Measurements from ENCODE around the gene CFHR5.

The CFHR5 gene

GRCh38 chr1:197036861-197037260, 59.5 kb downstream of the CFHR5 start:
- WGBS (ENCODE audit: extremely low coverage, insufficient coverage, insufficient read length): no CpG with 5 or more reads among the region's 3 CpGs
- no peak overlapping the region for H2BK5ac ChIP-seq (ENCODE audit: low read depth, low read length, poor library complexity)
- H3K9me3 ChIP-seq (ENCODE audit: insufficient read depth, low read depth, low read length): no peaks in the 10 kb centered on the region
- no peaks in the 10 kb centered on the region for H3K79me1 ChIP-seq (ENCODE audit: low read length)
- H3K18ac ChIP-seq (ENCODE audit: low read length): no peak overlapping the region
- no peak overlapping the region for H3K4me3 ChIP-seq (ENCODE audit: low read depth, low read length)
- no peak overlapping the region for H4K12ac ChIP-seq (ENCODE audit: low read depth, low read length)
- no peak overlapping the region for H2AFZ ChIP-seq (ENCODE audit: insufficient read depth, low read length, poor library complexity)
- H3K4me2 ChIP-seq (ENCODE audit: low read length): no peak overlapping the region
- no peak overlapping the region for H4K91ac ChIP-seq (ENCODE audit: low read depth, low read length)
- no peak overlapping the region for H3K23ac ChIP-seq (ENCODE audit: low read length)
- H2AK5ac ChIP-seq (ENCODE audit: low read length): no peak overlapping the region
- H3K79me2 ChIP-seq (ENCODE audit: control insufficient read depth, insufficient read depth, low read length, poor library complexity): no peaks in the 10 kb centered on the region
- no peak overlapping the region for H2BK12ac ChIP-seq (ENCODE audit: low read length)
- no peak overlapping the region for H4K8ac ChIP-seq (ENCODE audit: low read depth, low read length)
- no peak for DNase-seq
- no peak overlapping the region for H3K14ac ChIP-seq (ENCODE audit: low read length)
- H3K4ac ChIP-seq (ENCODE audit: low read depth, low read length): no peak overlapping the region
- no peak overlapping the region for H3K27ac ChIP-seq (ENCODE audit: low read depth, low read length)
- no peaks in the 10 kb centered on the region for H3K36me3 ChIP-seq (ENCODE audit: control insufficient read depth in 1 of 2, insufficient read depth in 2 of 2, low read length in 2 of 2)
- H3K27me3 ChIP-seq (ENCODE audit: insufficient read depth, low read length): no peaks in the 10 kb centered on the region
- H2BK120ac ChIP-seq (ENCODE audit: insufficient read depth, low read length, poor library complexity): no peak overlapping the region
- no peak overlapping the region for H3K9ac ChIP-seq (ENCODE audit: low read length)
- no peaks in the 10 kb centered on the region for H3K4me1 ChIP-seq (ENCODE audit: control insufficient read depth in 1 of 2, insufficient read depth in 2 of 2, low read length in 2 of 2)

- Histone ChIP-seq H2BK12ac (ENCODE audit: low read length) (no peak overlapping the region), H3K18ac (ENCODE audit: low read length) (no peak overlapping the region), H3K9ac (ENCODE audit: low read length) (no peak overlapping the region), H3K79me1 (ENCODE audit: low read length) (no peaks in the 10 kb centered on the region), H3K27ac (ENCODE audit: low read depth, low read length) (no peak overlapping the region), H4K12ac (ENCODE audit: low read depth, low read length) (no peak overlapping the region), H3K9me3 (ENCODE audit: insufficient read depth, low read depth, low read length) (no peaks in the 10 kb centered on the region), H3K4me3 (ENCODE audit: low read depth, low read length) (no peak overlapping the region), H4K91ac (ENCODE audit: low read depth, low read length) (no peak overlapping the region), H4K8ac (ENCODE audit: low read depth, low read length) (no peak overlapping the region), H3K4me1 (ENCODE audit: control insufficient read depth in 1 of 2, insufficient read depth in 2 of 2, low read length in 2 of 2) (no peaks in the 10 kb centered on the region), H3K36me3 (ENCODE audit: control insufficient read depth in 1 of 2, insufficient read depth in 2 of 2, low read length in 2 of 2) (no peaks in the 10 kb centered on the region), H2BK120ac (ENCODE audit: insufficient read depth, low read length, poor library complexity) (no peak overlapping the region), H2BK5ac (ENCODE audit: low read depth, low read length, poor library complexity) (no peak overlapping the region), H2AK5ac (ENCODE audit: low read length) (no peak overlapping the region), H3K23ac (ENCODE audit: low read length) (no peak overlapping the region), H2AFZ (ENCODE audit: insufficient read depth, low read length, poor library complexity) (no peak overlapping the region), H3K14ac (ENCODE audit: low read length) (no peak overlapping the region), H3K4ac (ENCODE audit: low read depth, low read length) (no peak overlapping the region), H3K4me2 (ENCODE audit: low read length) (no peak overlapping the region), H3K27me3 (ENCODE audit: insufficient read depth, low read length) (no peaks in the 10 kb centered on the region), H3K79me2 (ENCODE audit: control insufficient read depth, insufficient read depth, low read length, poor library complexity) (no peaks in the 10 kb centered on the region)
- DNase-seq: no peak
- no CpG with 5 or more reads among the region's 7 CpGs for WGBS (ENCODE audit: extremely low coverage, insufficient coverage, insufficient read length)
Observed at GRCh38 chr1:197041486-197042353, 64.4 kb downstream of the CFHR5 start.

- Histone ChIP-seq H3K79me1 (ENCODE audit: low read length) (no peaks in the 10 kb centered on the region), H4K8ac (ENCODE audit: low read depth, low read length) (no peak overlapping the region), H2AFZ (ENCODE audit: insufficient read depth, low read length, poor library complexity) (no peak overlapping the region), H3K79me2 (ENCODE audit: control insufficient read depth, insufficient read depth, low read length, poor library complexity) (no peaks in the 10 kb centered on the region), H4K12ac (ENCODE audit: low read depth, low read length) (no peak overlapping the region), H3K4ac (ENCODE audit: low read depth, low read length) (no peak overlapping the region), H3K27me3 (ENCODE audit: insufficient read depth, low read length) (no peaks in the 10 kb centered on the region), H4K91ac (ENCODE audit: low read depth, low read length) (no peak overlapping the region), H3K4me1 (ENCODE audit: control insufficient read depth in 1 of 2, insufficient read depth in 2 of 2, low read length in 2 of 2) (no peaks in the 10 kb centered on the region), H3K36me3 (ENCODE audit: control insufficient read depth in 1 of 2, insufficient read depth in 2 of 2, low read length in 2 of 2) (no peaks in the 10 kb centered on the region), H3K4me2 (ENCODE audit: low read length) (no peak overlapping the region), H2BK5ac (ENCODE audit: low read depth, low read length, poor library complexity) (no peak overlapping the region), H3K9ac (ENCODE audit: low read length) (no peak overlapping the region), H2BK12ac (ENCODE audit: low read length) (no peak overlapping the region), H3K23ac (ENCODE audit: low read length) (no peak overlapping the region), H3K9me3 (ENCODE audit: insufficient read depth, low read depth, low read length) (no peaks in the 10 kb centered on the region), H2AK5ac (ENCODE audit: low read length) (no peak overlapping the region), H2BK120ac (ENCODE audit: insufficient read depth, low read length, poor library complexity) (no peak overlapping the region), H3K27ac (ENCODE audit: low read depth, low read length) (no peak overlapping the region), H3K14ac (ENCODE audit: low read length) (no peak overlapping the region), H3K4me3 (ENCODE audit: low read depth, low read length) (no peak overlapping the region), H3K18ac (ENCODE audit: low read length) (no peak overlapping the region)
- no CpG with 5 or more reads among the region's 4 CpGs for WGBS (ENCODE audit: extremely low coverage, insufficient coverage, insufficient read length)
- no peak for DNase-seq
Observed at GRCh38 chr1:197042676-197043341, 65.5 kb downstream of the CFHR5 start.

- H3K4me2 ChIP-seq (ENCODE audit: low read length): no peak overlapping the region
- no peak overlapping the region for H3K14ac ChIP-seq (ENCODE audit: low read length)
- H2BK12ac ChIP-seq (ENCODE audit: low read length): no peak overlapping the region
- DNase-seq: no peak
- H3K18ac ChIP-seq (ENCODE audit: low read length): no peak overlapping the region
- no peak overlapping the region for H2AK5ac ChIP-seq (ENCODE audit: low read length)
- no peak overlapping the region for H2AFZ ChIP-seq (ENCODE audit: insufficient read depth, low read length, poor library complexity)
- no peak overlapping the region for H3K23ac ChIP-seq (ENCODE audit: low read length)
- H3K9me3 ChIP-seq (ENCODE audit: insufficient read depth, low read depth, low read length): no peaks in the 10 kb centered on the region
- H3K79me2 ChIP-seq (ENCODE audit: control insufficient read depth, insufficient read depth, low read length, poor library complexity): no peaks in the 10 kb centered on the region
- H3K4me3 ChIP-seq (ENCODE audit: low read depth, low read length): no peak overlapping the region
- no peaks in the 10 kb centered on the region for H3K4me1 ChIP-seq (ENCODE audit: control insufficient read depth in 1 of 2, insufficient read depth in 2 of 2, low read length in 2 of 2)
- H4K91ac ChIP-seq (ENCODE audit: low read depth, low read length): no peak overlapping the region
- no peaks in the 10 kb centered on the region for H3K79me1 ChIP-seq (ENCODE audit: low read length)
- H3K4ac ChIP-seq (ENCODE audit: low read depth, low read length): no peak overlapping the region
- no peak overlapping the region for H3K27ac ChIP-seq (ENCODE audit: low read depth, low read length)
- H3K27me3 ChIP-seq (ENCODE audit: insufficient read depth, low read length): no peaks in the 10 kb centered on the region
- no peak overlapping the region for H4K12ac ChIP-seq (ENCODE audit: low read depth, low read length)
- H4K8ac ChIP-seq (ENCODE audit: low read depth, low read length): no peak overlapping the region
- no peak overlapping the region for H2BK120ac ChIP-seq (ENCODE audit: insufficient read depth, low read length, poor library complexity)
- H3K36me3 ChIP-seq (ENCODE audit: control insufficient read depth in 1 of 2, insufficient read depth in 2 of 2, low read length in 2 of 2): no peaks in the 10 kb centered on the region
- no peak overlapping the region for H3K9ac ChIP-seq (ENCODE audit: low read length)
- H2BK5ac ChIP-seq (ENCODE audit: low read depth, low read length, poor library complexity): no peak overlapping the region
Observed at GRCh38 chr1:197049100-197049499, 71.7 kb downstream of the CFHR5 start.

Data from trophoblast cell (in vitro differentiated cells and primary cell).